Right lobe of liver (tissue), 6 donors: ENCODE results near the gene B4GALT4. TPM values are rescaled to one million over a fixed set of nuclear protein-coding genes. Genes with fewer than 3 reads are reported as not detected.

Source experiments
- ATAC-seq, 4 donors: fragments of 200-7000 bp; cut with Tn5 transposase; one replicate each; pipeline ENCODE4 v1.9.1; 2020; ENCODE audit warnings: mild to moderate bottlenecking in 4 of 4, moderate library complexity in 4 of 4
- DNase-seq, 3 donors: peaks; one replicate each; pipeline ENCODE4 v3.0.0-alpha.2; 2020
- H3K27ac ChIP-seq, 3 donors: fragments of 200-600 bp; one replicate each; pipeline ENCODE4 v1.8.0; 2022
- H3K27me3 ChIP-seq, 2 donors: fragments of 200-600 bp; one replicate each; pipeline ENCODE4 v1.8.0; 2022
- H3K36me3 ChIP-seq, 4 donors: fragments of 200-600 bp; sonication (generic) in 1 of 4; one replicate each; pipeline versions ENCODE4 v1.5.1 to v1.8.0; 2017 to 2022; ENCODE audit warnings: control low read depth in 1 of 4
- H3K4me1 ChIP-seq, 4 donors: fragments of 200-600 bp; sonication (generic) in 1 of 4; one replicate each; pipeline versions ENCODE4 v1.5.1 to v1.8.0; 2017 to 2022; ENCODE audit warnings: control low read depth in 1 of 4
- H3K4me3 ChIP-seq, 3 donors: fragments of 200-600 bp; one replicate each; pipeline ENCODE4 v1.8.0; 2022
- H3K9me3 ChIP-seq, 4 donors: fragments of 200-600 bp; sonication (generic) in 1 of 4; one replicate each; pipeline versions ENCODE4 v1.5.1 to v1.8.0; 2017 to 2022; ENCODE audit warnings: control low read depth in 1 of 4
- CTCF ChIP-seq, 4 donors: fragments of 200-600 bp in 3 of 4; fragments of 450-650 bp in 1 of 4; IDR thresholded peaks; one replicate each; pipeline versions ENCODE4 v1.5.1 to v1.8.0; 2016 to 2022; ENCODE audit warnings: antibody characterized with exemption in 4 of 4, mild to moderate bottlenecking in 2 of 4
- POLR2A ChIP-seq: fragments of 450-650 bp; IDR thresholded peaks from one replicate; pipeline ENCODE4 v1.6.1; 2017; ENCODE audit warnings: antibody characterized with exemption, mild to moderate bottlenecking
- WGBS: methylation state at CpG from one replicate; pipeline ENCODE4 v1.1.6; 2018; ENCODE audit warnings: low coverage, low lambda C conversion rate; ENCODE audit not compliant: insufficient coverage; ENCODE audit errors: missing lambda C conversion rate; 5-methylcytosine and 5-hydroxymethylcytosine counted together
- intact Hi-C, 2 donors: fragments of 100-400 bp; cut with DNase I; formaldehyde crosslinking; loops; one replicate each; pipeline versions ENCODE4 v1.11.2 to v1.14.1; 2022
- total RNA-seq, 6 experiments: library from RNA; depleted of rRNA in 2 of 6; stranded (reverse); fragments of >200 nt in 2 of 6; fragmentation: NEBNext Ultra II Directional in 3 of 6; extraction: Animal tissue kit (Norgen Biotek cat#: 25700) in 3 of 6; gene quantifications; one replicate each; pipeline versions ENCODE4 v1.1.0 to v1.2.4, GENCODE V29; 2016 to 2023
- donor health status: DM: no; HTN: yes; CAD: no.
- donor health status: DM: no; HTN: no; CAD: no.
- donor health status: DM: no; HTN: no; CAD: no.
- donor health status: DM: no; HTN: yes; CAD: no.
- donor health status: DM: no; HTN: yes; CAD: no.

Gene B4GALT4
- total RNA-seq, 6 experiments from 2014 or later: 7.8 to 10.9 (median 8.9) TPM

- DNase-seq: no peak
- Histone ChIP-seq H3K36me3 (peaks cover 0 to 47% (median 4%) of the 10 kb centered on the region in 4 donors), H3K27ac (no peak overlapping the region), H3K9me3 (no peaks in the 10 kb centered on the region), H3K4me3 (no peak overlapping the region), H3K27me3 (no peaks in the 10 kb centered on the region), H3K4me1 (peaks cover 0 to 5% (median 0%) of the 10 kb centered on the region in 4 donors)
- WGBS: 94% methylated on average over 2 of the region's 2 CpGs
- ATAC-seq: no peak
- TF ChIP-seq POLR2A (no peak), CTCF (IDR thresholded peaks at IDR 0.05) (no peak)
- intact Hi-C loops: no loop called here
Measured at GRCh38 chr3:119228373-119229145, 12.1 kb downstream of the B4GALT4 start.

GRCh38 chr3:119227070-119227850 lies 13.4 kb downstream of the B4GALT4 start:
- intact Hi-C loops: no loop called here
- Histone ChIP-seq H3K27ac (no peak overlapping the region), H3K9me3 (no peaks in the 10 kb centered on the region), H3K27me3 (no peaks in the 10 kb centered on the region), H3K4me1 (peaks cover 0 to 5% (median 0%) of the 10 kb centered on the region in 4 donors), H3K4me3 (no peak overlapping the region), H3K36me3 (peaks cover 0 to 45% (median 7%) of the 10 kb centered on the region in 4 donors)
- WGBS: 61% methylated on average over 6 of the region's 6 CpGs
- no peak for TF ChIP-seq CTCF (IDR thresholded peaks at IDR 0.05)
- no peak for TF ChIP-seq POLR2A
- ATAC-seq (peak; percentile 20 to 63 (median 40)), DNase-seq (no peak)

- TF ChIP-seq CTCF (IDR thresholded peaks at IDR 0.05): no peak
- no peak for TF ChIP-seq POLR2A
Measured at GRCh38 chr3:119225121-119225520, 15.6 kb downstream of the B4GALT4 start.

GRCh38 chr3:119223511-119223910 lies 17.2 kb downstream of the B4GALT4 start:
- Histone ChIP-seq H3K4me3 (no peak overlapping the region), H3K4me1 (peaks cover 0 to 15% (median 0%) of the 10 kb centered on the region in 4 donors), H3K9me3 (no peaks in the 10 kb centered on the region), H3K27me3 (no peaks in the 10 kb centered on the region), H3K27ac (no peak overlapping the region), H3K36me3 (peaks cover 0 to 41% (median 14%) of the 10 kb centered on the region in 4 donors)
- no CpG with 5 or more reads among the region's 5 CpGs for WGBS
- intact Hi-C loops: no loop called here
- ATAC-seq (no peak), DNase-seq (no peak)
- no peak for TF ChIP-seq CTCF (IDR thresholded peaks at IDR 0.05)
- no peak for TF ChIP-seq POLR2A

More at GRCh38 chr3:119225121-119225520, 15.6 kb downstream of the B4GALT4 start:
- DNase-seq (no peak), ATAC-seq (no peak)
- H3K27me3 ChIP-seq: no peaks in the 10 kb centered on the region
- peaks cover 0 to 43% (median 7%) of the 10 kb centered on the region in 4 donors for H3K36me3 ChIP-seq
- H3K4me1 ChIP-seq: peaks cover 0 to 15% (median 0%) of the 10 kb centered on the region in 4 donors
- WGBS: 80% methylated on average over 3 of the region's 3 CpGs
- H3K9me3 ChIP-seq: no peaks in the 10 kb centered on the region
- no peak overlapping the region for H3K27ac ChIP-seq
- intact Hi-C loops: no loop called here
- H3K4me3 ChIP-seq: no peak overlapping the region
